Large intestine (tissue), 3 donors: ENCODE data around the gene RPS6KA6. TPM values are rescaled to one million over a fixed set of nuclear protein-coding genes. Genes with fewer than 3 reads are reported as not detected.

ENCODE experiments used
- DNase-seq, 2 donors: peaks; one replicate each; pipeline versions ENCODE4 v3.0.0 to v3.0.0-alpha.2; 2013
- H3K27ac ChIP-seq: one replicate; pipeline ENCODE4 v1.5.1; 2013; ENCODE audit warnings: low read length
- H3K27me3 ChIP-seq: 2 replicates; pipeline ENCODE4 v1.6.1; 2013; ENCODE audit warnings: low read length; ENCODE audit not compliant: control insufficient read depth, insufficient read depth
- H3K36me3 ChIP-seq: 2 replicates; pipeline ENCODE4 v1.6.1; 2013; ENCODE audit warnings: low read length; ENCODE audit not compliant: control insufficient read depth, insufficient read depth
- H3K4me1 ChIP-seq: one replicate; pipeline ENCODE4 v1.6.1; 2013; ENCODE audit warnings: low read length; ENCODE audit not compliant: control insufficient read depth, insufficient read depth
- H3K4me3 ChIP-seq: one replicate; pipeline ENCODE4 v1.5.1; 2013; ENCODE audit warnings: low read length
- H3K9me3 ChIP-seq: one replicate; pipeline ENCODE4 v1.6.1; 2013; ENCODE audit warnings: mild to moderate bottlenecking, low read depth, low read length, moderate library complexity; ENCODE audit not compliant: control insufficient read depth
- WGBS: methylation state at CpG from one replicate; pipeline ENCODE4 v1.1.5; 2013; ENCODE audit warnings: low lambda C conversion rate; ENCODE audit not compliant: insufficient coverage; 5-methylcytosine and 5-hydroxymethylcytosine counted together
- polyA plus RNA-seq: library from polyadenylated mRNA; unstranded; fragments of 120-200 nt; gene quantifications from one replicate; pipeline ENCODE4 v1.2.1, GENCODE V29; 2013

The RPS6KA6 gene
- polyA plus RNA-seq, 1 donor, result 8.2 TPM

DNA sequence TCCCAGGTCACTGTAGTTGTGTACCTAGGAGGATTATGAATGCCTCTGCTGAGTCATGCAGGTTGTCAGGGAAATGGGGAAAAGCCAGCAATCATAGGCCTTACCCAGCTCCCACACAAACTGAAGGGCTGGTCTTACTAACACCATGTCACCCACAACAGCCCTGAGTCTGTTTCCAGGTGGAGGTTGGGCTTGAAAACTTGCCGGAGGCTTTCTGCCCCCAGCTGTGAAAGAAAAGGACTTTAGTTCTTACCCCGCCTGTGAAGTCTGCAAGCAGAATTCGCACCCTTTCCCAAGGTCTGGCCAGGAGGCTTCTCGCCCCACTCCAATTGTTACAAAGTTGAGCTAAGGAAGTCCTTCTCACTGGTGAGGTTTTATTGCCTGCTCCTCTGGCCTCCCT, 143.9 kb downstream of the RPS6KA6 start:
- H3K9me3 ChIP-seq, result no peaks in the 10 kb centered on the region
- WGBS, result no CpG with 5 or more reads among the region's 4 CpGs
- no peaks in the 10 kb centered on the region for H3K27me3 ChIP-seq
- H3K36me3 ChIP-seq, result no peaks in the 10 kb centered on the region
- H3K27ac ChIP-seq, result no peak overlapping the region
- peaks cover 2% of the 10 kb centered on the region for H3K4me1 ChIP-seq
- no peak for DNase-seq
- H3K4me3 ChIP-seq, result no peak overlapping the region
